ENCODE data around the gene ADSS2. TPM values are rescaled to one million over a fixed set of nuclear protein-coding genes. Genes with fewer than 3 reads are reported as not detected.

ADSS2 gene
- total RNA-seq (2022; extraction: Qiagen RNA extraction; ENCODE audit: low read depth), result 44.8 to 63.8 TPM (median 49.3 TPM) in 5 replicates

DNA sequence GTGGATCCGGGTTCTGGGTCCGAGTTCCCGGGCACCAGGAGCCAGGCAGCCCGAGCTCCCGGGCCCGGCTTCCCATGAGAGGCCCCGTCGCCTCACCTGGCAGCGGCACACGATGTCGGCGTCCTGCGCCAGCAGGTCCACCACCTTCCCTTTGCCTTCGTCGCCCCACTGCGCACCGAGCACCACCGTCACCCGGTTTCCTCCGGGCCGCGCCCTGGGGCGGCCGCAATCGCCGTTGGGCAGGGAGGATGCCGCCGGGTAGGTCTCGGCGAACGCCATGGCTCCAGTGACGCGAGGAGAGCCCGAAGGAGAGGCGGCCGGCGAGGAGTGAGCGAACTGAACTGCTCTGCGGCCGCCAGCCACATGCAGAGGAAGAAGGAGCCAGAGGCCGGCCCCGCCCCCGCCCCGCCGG, at the start of gene ADSS2:
Gene ADSS2, minus strand, starts transcription at position 371 of the 412 bp plus-strand sequence. Its CDS starts 92 bp downstream, at position 279.

DNA sequence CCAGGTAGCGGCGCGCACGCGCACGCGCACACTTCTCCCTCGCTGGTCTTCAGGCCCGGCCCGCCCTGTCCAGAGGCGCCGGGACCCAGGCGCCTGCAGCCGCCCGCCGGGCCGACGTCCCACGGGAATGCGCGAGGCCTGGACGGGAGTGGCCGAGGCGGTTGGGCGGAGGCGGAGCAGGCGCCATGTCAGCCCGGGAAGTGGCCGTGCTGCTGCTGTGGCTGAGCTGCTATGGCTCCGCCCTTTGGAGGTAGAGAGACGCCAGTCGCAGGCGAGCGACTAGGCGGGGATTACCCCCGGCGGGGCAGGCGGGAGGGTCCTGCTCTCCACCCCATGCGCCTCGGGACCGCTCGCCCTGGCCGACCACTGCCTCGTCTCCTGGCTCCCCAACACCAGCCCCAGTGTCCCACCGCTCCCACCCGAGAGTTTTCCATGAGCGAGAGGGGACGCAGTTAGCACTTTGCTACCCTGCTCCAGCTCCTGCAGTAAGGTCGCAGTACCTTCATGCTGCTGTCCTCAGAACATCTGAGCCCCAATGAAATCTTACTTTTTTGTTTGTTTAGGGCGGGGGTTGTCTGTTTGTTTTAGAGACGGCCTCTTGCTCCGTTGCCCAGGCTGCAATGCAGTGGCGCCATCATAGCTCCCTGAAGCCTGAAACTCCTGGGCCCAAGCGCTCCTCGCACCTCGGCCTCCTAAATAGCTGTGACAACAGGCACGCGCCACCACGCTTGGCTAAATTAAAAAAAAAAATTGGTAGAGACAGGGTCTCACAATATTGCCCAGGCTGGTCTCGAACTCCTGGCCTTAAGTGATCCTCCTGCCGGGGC, 9.7 kb upstream of the ADSS2 start, which contains the start of gene CATSPERE:
Gene CATSPERE, plus strand, starts transcription at position 29 of the 827 bp plus-strand sequence. Its CDS starts 157 bp downstream, at position 186.

Other genes with a start within 250 kb of the ADSS2 start
- 0.05 to 0.27 TPM (median 0.09 TPM) in 4 of 5 replicates, not detected in the other for gene CATSPERE, start 9.4 kb upstream of the ADSS2 start, total RNA-seq (2022; extraction: Qiagen RNA extraction; ENCODE audit: low read depth)
- 29.3 to 33.1 TPM (median 31.4 TPM) in 5 replicates for gene DESI2, start 201.2 kb upstream of the ADSS2 start, total RNA-seq (2022; extraction: Qiagen RNA extraction; ENCODE audit: low read depth)